ENCODE measurements around the gene NRL. TPM values are rescaled to one million over a fixed set of nuclear protein-coding genes. Genes with fewer than 3 reads are reported as not detected.
A peak's percentile ranks its signal among the peaks of the same experiment; 100 is the strongest.
"Not testable (repeated sequence)": the region's sequence is repeated elsewhere in the genome, so short reads cannot be mapped to it uniquely, and the experiment has no call there.

NRL gene
- polyA plus RNA-seq, 10 donors = 0.98 to 1.6 (median 1.2) TPM

GRCh38 chr14:24053548-24054323, 61.0 kb downstream of the NRL start:
- DNase-seq = no peak

DNA sequence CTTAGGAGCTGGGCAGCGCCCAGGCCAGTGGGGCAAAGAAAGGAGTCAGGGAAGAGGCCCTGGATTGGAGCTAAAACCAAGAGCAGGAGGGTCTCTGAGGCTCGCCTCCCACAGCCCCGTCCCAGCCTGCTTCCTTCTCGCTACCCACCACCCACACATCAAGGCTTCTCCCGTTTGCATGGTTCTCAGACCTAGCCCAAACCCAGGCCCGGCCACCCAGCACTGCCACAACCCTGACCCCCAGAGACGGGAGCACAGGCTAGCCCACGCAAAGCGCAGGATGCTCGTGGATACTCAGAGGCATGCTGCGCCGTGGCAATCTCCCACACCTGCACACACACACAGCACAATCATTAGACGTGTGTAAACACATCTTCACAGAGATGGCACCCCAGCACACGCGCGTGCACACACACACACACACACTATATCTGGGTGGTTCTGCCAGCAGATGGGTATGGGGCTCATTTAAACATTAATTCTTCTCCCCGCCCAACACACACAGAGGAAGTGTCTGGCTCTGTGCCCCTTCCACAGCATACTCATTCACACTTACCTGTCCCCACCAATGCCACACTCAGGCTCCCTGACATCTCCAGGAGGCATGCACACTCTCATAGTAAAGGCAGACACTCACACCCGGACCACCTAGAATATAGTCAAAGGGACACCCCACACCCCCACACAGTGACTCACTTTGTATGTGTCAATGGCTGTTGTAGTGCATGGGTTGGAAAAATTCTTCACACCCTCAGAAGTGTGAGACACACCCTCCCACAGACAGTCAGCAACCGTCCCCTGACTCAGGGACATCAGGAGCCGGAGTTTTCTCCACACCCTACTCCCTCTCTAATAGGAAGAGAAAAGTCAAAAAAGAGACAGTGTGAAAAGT, 61.8 kb downstream of the NRL start:
- DNase-seq = no peak

DNA sequence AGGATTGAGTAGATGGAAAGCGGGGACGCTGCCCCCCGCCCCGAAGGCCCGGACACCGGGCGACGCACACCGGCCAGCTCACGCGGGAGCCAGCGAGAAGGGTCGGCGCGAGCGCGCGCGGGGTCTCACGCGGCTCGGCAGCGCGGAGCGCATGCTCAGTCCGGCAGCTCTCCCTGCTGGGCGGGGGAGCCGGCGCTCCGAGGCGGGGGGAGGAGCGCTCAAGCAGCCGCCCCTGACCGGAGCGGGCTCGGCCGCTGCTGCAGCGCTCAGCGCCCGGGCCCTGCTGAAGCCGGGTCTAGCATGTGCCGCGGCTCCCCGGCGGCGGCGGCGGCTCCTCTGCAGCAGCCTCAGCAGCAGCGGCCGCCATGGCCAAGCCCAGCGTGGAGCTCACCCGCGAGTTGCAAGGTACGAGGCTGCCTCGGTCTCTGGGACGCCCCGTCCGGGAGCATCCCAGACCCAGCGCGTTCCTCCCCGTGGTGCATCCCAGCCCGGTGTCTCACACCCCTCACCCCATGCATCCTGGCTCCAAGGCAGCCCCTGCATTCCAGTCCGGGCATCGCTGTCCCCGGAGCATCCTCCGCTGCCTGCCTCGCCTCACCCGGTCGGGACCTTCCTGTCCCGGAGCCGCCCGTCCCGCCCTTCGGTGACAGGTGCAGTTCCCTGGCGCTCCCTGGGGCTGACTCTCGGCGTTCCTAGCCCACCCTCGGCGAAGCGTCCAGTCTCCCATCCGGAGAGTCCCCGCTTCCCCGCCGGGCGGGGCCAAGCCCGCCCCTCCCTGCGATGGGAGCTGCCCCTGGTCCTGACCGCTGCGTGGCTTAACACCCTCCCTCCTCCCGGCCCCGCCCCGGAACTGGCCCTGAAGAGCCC, 62.7 kb downstream of the NRL start, which contains the start of gene CARMIL3:
TSS of gene CARMIL3 (plus strand) at position 221 of the 867 bp plus-strand sequence. CDS start at position 366, 145 bp downstream.
- DNase-seq = peak; percentile 54 to 88 (median 54)

DNA sequence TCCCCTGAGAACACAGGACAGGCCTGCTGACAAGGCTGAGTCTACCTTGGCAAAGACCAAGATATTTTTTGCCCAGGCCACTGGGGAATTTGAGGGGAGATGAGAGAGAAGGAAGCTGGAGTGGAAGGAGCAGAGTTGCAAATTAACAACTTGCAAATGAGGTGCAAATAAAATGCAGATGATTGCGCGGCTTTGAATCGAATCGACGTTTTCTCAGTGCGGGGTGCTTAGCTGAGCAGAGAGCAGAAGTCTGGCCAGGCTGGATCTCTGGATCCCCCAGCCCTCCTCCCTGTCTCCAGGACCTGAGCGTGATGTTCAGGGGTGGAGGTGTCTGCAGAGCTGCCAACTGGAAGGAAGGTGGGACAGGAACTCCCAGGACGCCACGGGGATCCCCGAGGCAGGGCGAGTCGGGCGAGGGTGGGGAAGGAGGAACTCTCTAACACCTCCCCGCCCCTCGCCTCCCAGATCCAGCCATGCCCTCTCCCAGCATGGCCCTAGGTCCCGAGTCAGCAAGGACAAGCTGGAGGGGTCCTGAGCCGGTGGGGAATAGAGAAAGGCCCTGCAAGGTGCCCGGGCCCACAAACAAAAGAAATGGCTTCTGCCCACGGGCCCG, 63.5 kb downstream of the NRL start:
- no peak for DNase-seq

DNA sequence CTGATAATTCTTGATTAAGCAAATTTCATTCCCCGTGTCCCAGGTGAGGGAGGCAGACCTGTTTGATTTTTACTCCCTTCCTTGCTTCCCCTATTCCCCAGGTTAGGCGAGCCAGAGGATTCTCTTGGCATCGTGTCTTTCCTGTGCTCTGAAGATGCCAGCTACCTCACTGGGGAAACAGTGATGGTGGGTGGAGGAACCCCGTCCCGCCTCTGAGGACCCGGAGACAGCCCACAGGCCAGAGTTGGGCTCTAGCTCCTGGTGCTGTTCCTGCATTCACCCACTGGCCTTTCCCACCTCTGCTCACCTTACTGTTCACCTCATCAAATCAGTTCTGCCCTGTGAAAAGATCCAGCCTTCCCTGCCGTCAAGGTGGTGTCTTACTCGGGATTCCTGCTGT, 64.0 kb downstream of the NRL start:
- not testable (repeated sequence) for DNase-seq

GRCh38 chr14:24049002-24049401, 65.7 kb downstream of the NRL start:
- not testable (repeated sequence) for DNase-seq

DNA sequence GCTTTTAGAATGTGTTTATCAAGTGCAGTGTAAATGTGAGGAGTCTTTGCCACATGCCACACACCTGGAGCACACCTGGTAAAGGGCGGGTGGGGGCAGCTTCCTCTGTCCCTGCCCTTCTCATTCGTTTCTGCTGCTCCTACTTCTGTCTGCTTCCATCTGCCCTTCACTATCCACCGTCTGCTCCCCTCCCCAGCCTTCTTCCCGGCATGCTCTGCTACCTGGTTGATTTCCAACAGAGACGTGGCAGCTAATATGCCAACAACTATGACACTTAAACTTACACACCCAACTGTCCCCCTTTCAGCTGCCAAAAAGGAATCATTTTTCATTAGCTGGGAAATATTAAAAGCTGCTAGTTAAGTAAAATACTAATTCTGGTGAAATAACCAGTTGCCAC, 72.0 kb downstream of the NRL start:
- DNase-seq = no peak

DNA sequence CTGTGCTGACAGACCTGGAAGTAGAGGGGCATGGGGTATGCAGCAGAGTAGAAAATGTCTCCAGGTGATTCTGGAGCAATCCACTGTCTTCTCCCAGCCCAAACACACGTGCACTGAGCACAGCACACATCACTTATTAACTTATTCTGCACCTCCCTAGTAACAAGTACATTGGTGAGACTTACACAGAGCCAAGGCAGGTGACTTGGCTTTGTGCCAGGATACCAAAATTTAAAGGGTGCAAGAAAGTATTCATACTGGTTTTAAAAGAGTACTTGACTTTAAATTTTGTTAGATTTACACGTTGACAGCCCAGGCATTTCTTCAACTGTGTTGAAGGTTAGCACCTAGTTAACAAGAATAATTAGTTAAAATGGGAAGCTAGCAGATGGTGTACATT, 74.1 kb downstream of the NRL start:
- DNase-seq = no peak

- no peak for DNase-seq
Observed at GRCh38 chr14:24038686-24039085, 76.1 kb downstream of the NRL start.

DNA sequence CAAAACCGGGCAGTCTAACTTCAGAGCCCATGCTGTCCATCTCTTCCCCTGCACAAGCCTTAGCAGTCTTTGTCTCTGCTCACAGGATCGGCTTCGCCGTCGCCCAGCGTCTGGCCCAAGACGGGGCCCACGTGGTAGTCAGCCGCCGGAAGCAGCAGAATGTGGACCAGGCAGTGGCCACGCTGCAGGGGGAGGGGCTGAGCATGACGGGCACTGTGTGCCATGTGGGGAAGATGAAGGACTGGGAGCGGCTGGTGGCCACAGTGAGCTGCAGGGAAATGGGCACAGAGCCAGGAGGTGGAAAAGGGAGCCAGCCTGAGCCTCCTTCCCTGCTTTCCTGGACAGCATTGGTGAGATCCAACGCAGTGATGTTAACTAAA, 77.1 kb downstream of the NRL start:
- DNase-seq = no peak

- not testable (repeated sequence) for DNase-seq
Observed at GRCh38 chr14:24036963-24037657, 77.6 kb downstream of the NRL start.

GRCh38 chr14:24036169-24036962, 78.4 kb downstream of the NRL start:
- peak in 2 of 3 donors; percentile 78 to 92 for DNase-seq

GRCh38 chr14:24035769-24036168, 79.0 kb downstream of the NRL start:
- DNase-seq = not testable (repeated sequence)

GRCh38 chr14:24032727-24033418, 81.9 kb downstream of the NRL start:
- no peak for DNase-seq

- DNase-seq = not testable (repeated sequence)
Observed at GRCh38 chr14:24031331-24031730, 83.4 kb downstream of the NRL start.

DNA sequence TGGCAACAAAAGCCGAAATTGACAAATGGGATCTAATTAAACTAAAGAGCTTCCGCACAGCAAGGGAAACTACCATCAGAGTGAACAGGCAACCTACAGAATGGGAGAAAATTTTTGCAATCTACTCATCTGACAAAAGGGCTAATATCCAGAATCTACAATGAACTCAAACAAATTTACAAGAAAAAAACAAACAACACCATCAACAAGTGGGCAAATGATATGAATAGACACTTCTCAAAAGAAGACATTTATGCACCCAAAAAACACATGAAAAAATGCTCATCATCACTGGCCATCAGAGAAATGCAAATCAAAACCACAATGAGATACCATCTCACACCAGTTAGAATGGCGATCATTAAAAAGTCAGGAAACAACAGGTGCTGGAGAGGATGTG, 85.1 kb downstream of the NRL start:
- not testable (repeated sequence) for DNase-seq
